IMR-90 (cell line): ENCODE data around the gene ADGRG7. TPM values are rescaled to one million over a fixed set of nuclear protein-coding genes. Genes with fewer than 3 reads are reported as not detected.
"Not testable (repeated sequence)": the region's sequence is repeated elsewhere in the genome, so short reads cannot be mapped to it uniquely, and the experiment has no call there.

Experiments used
- ATAC-seq: fragments of 200-7000 bp; cut with Tn5 transposase; 2 replicates; pipeline ENCODE4 v1.9.1; 2020; ENCODE audit warnings: low read depth, mild to moderate bottlenecking, moderate library complexity
- BruUV-seq: library from RNA; stranded (reverse); fragments of 400-500 nt; replicated peaks from 2 replicates; lab custom pipeline; 2021; lab: Mats Ljungman, UMichigan
- CTCF ChIA-PET: fragments of 300-600 bp; formaldehyde crosslinking; extraction: SDS; loops from one replicate; lab custom pipeline; 2021; ENCODE audit warnings: antibody characterized with exemption; lab: Yijun Ruan, JAX
- POLR2A ChIA-PET: fragments of 300-600 bp; sonication (Branson Sonifier 250); formaldehyde crosslinking; loops from one replicate; lab custom pipeline; 2022; ENCODE audit warnings: antibody characterized with exemption; ENCODE audit not compliant: unreplicated experiment; lab: Charles Lee
- DNase-seq: peaks from one replicate; pipeline ENCODE4 v3.0.0; 2013
- H2AFZ ChIP-seq: replicated peaks from 2 replicates; pipeline ENCODE3; 2013; ENCODE audit warnings: low read length, mild to moderate bottlenecking; ENCODE audit not compliant: poor library complexity
- H2AK5ac ChIP-seq: 2 replicates; pipeline ENCODE4 v1.6.1; 2013; ENCODE audit warnings: low read depth, low read length, inconsistent platforms
- H2AK9ac ChIP-seq: replicated peaks from 2 replicates; pipeline ENCODE3; 2013; ENCODE audit warnings: mild to moderate bottlenecking, low read depth, low read length, moderate library complexity; ENCODE audit not compliant: poor library complexity
- H2BK120ac ChIP-seq: 2 replicates; pipeline ENCODE4 v1.6.1; 2013; ENCODE audit warnings: low read depth, low read length, inconsistent platforms
- H2BK15ac ChIP-seq: 3 replicates; pipeline ENCODE4 v1.6.1; 2013; ENCODE audit warnings: low read depth, low read length, inconsistent platforms
- H2BK20ac ChIP-seq: 2 replicates; pipeline ENCODE4 v1.6.1; 2013; ENCODE audit warnings: low read depth, mild to moderate bottlenecking, inconsistent platforms, low read length, moderate library complexity
- H2BK5ac ChIP-seq: 2 replicates; pipeline ENCODE4 v1.6.1; 2013; ENCODE audit warnings: mild to moderate bottlenecking, low read depth, low read length, inconsistent platforms; ENCODE audit not compliant: poor library complexity, severe bottlenecking
- H3K14ac ChIP-seq: replicated peaks from 2 replicates; pipeline ENCODE4 v1.6.1; 2013; ENCODE audit warnings: low read depth, low read length, inconsistent platforms
- H3K18ac ChIP-seq: 2 replicates; pipeline ENCODE4 v1.6.1; 2013; ENCODE audit warnings: low read depth, low read length, control low read depth
- H3K23ac ChIP-seq: 2 replicates; pipeline ENCODE4 v1.6.1; 2013; ENCODE audit warnings: low read depth, low read length, inconsistent platforms
- H3K27ac ChIP-seq: 2 replicates; pipeline ENCODE4 v1.5.1; 2013; ENCODE audit warnings: mild to moderate bottlenecking, control low read depth, low read length; ENCODE audit not compliant: insufficient read depth
- H3K27me3 ChIP-seq: 2 replicates; pipeline ENCODE4 v1.6.1; 2013; ENCODE audit warnings: low read length; ENCODE audit not compliant: control insufficient read depth, insufficient read depth
- H3K36me3 ChIP-seq: 2 replicates; pipeline ENCODE4 v1.6.1; 2013; ENCODE audit warnings: low read length, mixed read lengths; ENCODE audit not compliant: control insufficient read depth, insufficient read depth
- H3K4ac ChIP-seq: 2 replicates; pipeline ENCODE4 v1.6.1; 2013; ENCODE audit warnings: low read depth, low read length, inconsistent platforms
- H3K4me1 ChIP-seq: 2 replicates; pipeline ENCODE4 v1.6.1; 2013; ENCODE audit warnings: low read length, mixed read lengths; ENCODE audit not compliant: control insufficient read depth, insufficient read depth
- H3K4me2 ChIP-seq: 2 replicates; pipeline ENCODE4 v1.6.1; 2013; ENCODE audit warnings: low read depth, mild to moderate bottlenecking, control low read depth, low read length, moderate library complexity
- H3K4me3 ChIP-seq: 2 replicates; pipeline ENCODE4 v1.5.1; 2013; ENCODE audit warnings: low read depth, mild to moderate bottlenecking, control low read depth, low read length, moderate library complexity; ENCODE audit not compliant: insufficient read depth
- H3K56ac ChIP-seq: 2 replicates; pipeline ENCODE4 v1.6.1; 2013; ENCODE audit warnings: low read length, inconsistent platforms; ENCODE audit not compliant: insufficient read depth; ENCODE audit errors: extremely low read depth
- H3K79me1 ChIP-seq, 2 experiments: 2 replicates each; pipeline ENCODE4 v1.6.1; 2013; ENCODE audit warnings: low read length in 2 of 2, inconsistent platforms in 1 of 2, low read depth in 1 of 2
- H3K9ac ChIP-seq: 2 replicates; pipeline ENCODE4 v1.6.1; 2013; ENCODE audit warnings: low read depth, low read length, control low read depth
- H3K9me1 ChIP-seq: 2 replicates; pipeline ENCODE4 v1.6.1; 2013; ENCODE audit warnings: low read length, inconsistent platforms; ENCODE audit not compliant: insufficient read depth
- H3K9me3 ChIP-seq: 2 replicates; pipeline ENCODE4 v1.6.1; 2013; ENCODE audit warnings: low read length; ENCODE audit not compliant: control insufficient read depth, insufficient read depth
- H4K20me1 ChIP-seq: 2 replicates; pipeline ENCODE4 v1.6.1; 2013; ENCODE audit warnings: low read length, inconsistent platforms; ENCODE audit not compliant: insufficient read depth
- H4K5ac ChIP-seq: 2 replicates; pipeline ENCODE4 v1.6.1; 2013; ENCODE audit warnings: mild to moderate bottlenecking, low read depth, low read length, control low read depth
- H4K8ac ChIP-seq, 2 experiments: 2 replicates each; pipeline ENCODE4 v1.6.1; 2013; ENCODE audit warnings: low read depth in 2 of 2, low read length in 2 of 2, control low read depth in 1 of 2, inconsistent platforms in 1 of 2
- H4K91ac ChIP-seq: 2 replicates; pipeline ENCODE4 v1.6.1; 2013; ENCODE audit warnings: low read depth, low read length, inconsistent platforms; ENCODE audit not compliant: insufficient read depth
- dilution Hi-C: fragments of 300-500 bp; cut with HindIII; formaldehyde crosslinking; loops from one replicate; pipeline ENCODE4 v1.14.3; 2018; ENCODE audit warnings: low sequenced_read_pairs; ENCODE audit not compliant: unreplicated experiment
- in situ Hi-C: fragments of 300-500 bp; cut with MboI; formaldehyde crosslinking; loops from 3 replicates; pipeline ENCODE4 v1.14.3; 2019; ENCODE audit warnings: low sequenced_read_pairs, inconsistent platforms, mixed read lengths
- intact Hi-C: fragments of 100-400 bp; cut with micrococcal nuclease; formaldehyde crosslinking; loops from 2 replicates; pipeline ENCODE4 v1.10.0; 2022
- polyA plus RNA-seq, 3 experiments: library from polyadenylated mRNA; depleted of rRNA; stranded (reverse); fragments of >200 nt; gene quantifications; 2 replicates each; pipeline ENCODE4 v1.2.3, GENCODE V29; 2012; ENCODE audit warnings: low replicate concordance in 1 of 3
- total RNA-seq: library from RNA; depleted of rRNA; stranded (reverse); fragments of >200 nt; gene quantifications from 2 replicates; pipeline ENCODE4 v1.2.3, GENCODE V29; 2012

ADGRG7 gene
- total and polyA plus RNA-seq, 2 of the 4 experiments (the other 2 are of a cell fraction), result not detected

- H4K5ac ChIP-seq, H3K79me1 ChIP-seq, H2BK5ac ChIP-seq, ATAC-seq, H3K36me3 ChIP-seq, H3K9me1 ChIP-seq, H3K9ac ChIP-seq, H2BK15ac ChIP-seq, H3K18ac ChIP-seq, H4K20me1 ChIP-seq, H3K23ac ChIP-seq, BruUV-seq, H3K27ac ChIP-seq, H3K27me3 ChIP-seq, H3K4ac ChIP-seq, POLR2A ChIA-PET, in situ Hi-C loops, H2AK5ac ChIP-seq, H3K56ac ChIP-seq, H2AK9ac ChIP-seq, H3K4me1 ChIP-seq, dilution Hi-C loops, H3K9me3 ChIP-seq, H3K4me3 ChIP-seq, H4K91ac ChIP-seq, H4K8ac ChIP-seq, H3K4me2 ChIP-seq, H2BK20ac ChIP-seq, intact Hi-C loops, H3K14ac ChIP-seq, DNase-seq, H2AFZ ChIP-seq, H2BK120ac ChIP-seq: not testable (repeated sequence)
- CTCF ChIA-PET, result interaction anchor here (1.4 kb wide), 1 partner anchor 11 kb away, joined by 3 read pairs; no protein-coding TSS in a partner anchor
Measured at GRCh38 chr3:100661294-100661693, 51.9 kb downstream of the ADGRG7 start.
